B cell (primary cell): ENCODE data around the gene WDR12. TPM values are rescaled to one million over a fixed set of nuclear protein-coding genes. Genes with fewer than 3 reads are reported as not detected.
A peak's percentile ranks its signal among the peaks of the same experiment; 100 is the strongest.

Experiments used
- ATAC-seq: fragments of 200-7000 bp; cut with Tn5 transposase; one replicate; pipeline ENCODE4 v1.10.0; 2021; ENCODE audit warnings: low read depth, mild to moderate bottlenecking, moderate number of reproducible peaks, moderate library complexity
- CTCF ChIA-PET: fragments of 350-600 bp; sonication (Branson Sonifier 250); formaldehyde crosslinking; loops from one replicate; lab custom pipeline; 2021; ENCODE audit warnings: antibody characterized with exemption, inconsistent platforms; lab: Charles Lee
- POLR2A ChIA-PET: fragments of 350-600 bp; sonication (Branson Sonifier 250); formaldehyde crosslinking; loops from one replicate; lab custom pipeline; 2021; ENCODE audit warnings: antibody characterized with exemption; lab: Charles Lee
- DNase-seq: peaks from one replicate; pipeline ENCODE4 v3.0.0; 2013
- H2AFZ ChIP-seq: 2 replicates; pipeline ENCODE4 v1.6.1; 2012; ENCODE audit warnings: mild to moderate bottlenecking, low read depth, low read length; ENCODE audit not compliant: insufficient read depth, poor library complexity, severe bottlenecking
- H3K27ac ChIP-seq, 2 donors: 1 replicate in 1 of 2; 2 replicates in 1 of 2; pipeline ENCODE4 v1.5.1; 2012 to 2013; ENCODE audit warnings: low read length in 2 of 2, mild to moderate bottlenecking in 2 of 2, moderate library complexity in 1 of 2
- H3K27me3 ChIP-seq, 4 experiments: fragments of 200-600 bp in 1 of 4; sonication (generic) in 1 of 4; replicated peaks in 1 of 4; 1 replicate in 2 of 4; 2 replicates in 2 of 4; pipeline versions ENCODE4 v1.6.1 to v1.7.0; 2013 to 2016; ENCODE audit warnings: low read length in 3 of 4, mild to moderate bottlenecking in 2 of 4, mixed read lengths in 1 of 4, moderate library complexity in 1 of 4; ENCODE audit not compliant: insufficient read depth in 4 of 4, control insufficient read depth in 3 of 4; ENCODE audit errors: control extremely low read depth in 1 of 4
- H3K36me3 ChIP-seq, 2 experiments: replicated peaks in 1 of 2; 1 replicate in 1 of 2; 2 replicates in 1 of 2; pipeline versions ENCODE4 v1.6.1 to v1.7.1; 2013; ENCODE audit warnings: low read length in 1 of 2; ENCODE audit not compliant: insufficient read depth in 2 of 2, control insufficient read depth in 1 of 2; ENCODE audit errors: control extremely low read depth in 1 of 2, extremely low read depth in 1 of 2
- H3K4me1 ChIP-seq, 2 donors: fragments of 200-600 bp in 1 of 2; sonication (generic) in 1 of 2; 1 replicate in 1 of 2; 2 replicates in 1 of 2; pipeline versions ENCODE4 v1.5.1 to v1.6.1; 2013 to 2017; ENCODE audit warnings: low read length in 2 of 2; ENCODE audit not compliant: control insufficient read depth in 2 of 2, insufficient read depth in 2 of 2
- H3K4me2 ChIP-seq: replicated peaks from 2 replicates; pipeline ENCODE3; 2012; ENCODE audit warnings: mild to moderate bottlenecking, low read depth, low read length; ENCODE audit not compliant: poor library complexity, severe bottlenecking
- H3K4me3 ChIP-seq, 5 experiments: fragments of 200-600 bp in 1 of 5; sonication (generic) in 1 of 5; 1 replicate in 3 of 5; 2 replicates in 2 of 5; pipeline versions ENCODE4 v1.5.1 to v1.7.0; 2011 to 2016; ENCODE audit warnings: low read length in 4 of 5, mild to moderate bottlenecking in 4 of 5, low read depth in 2 of 5, control low read depth in 1 of 5, moderate library complexity in 1 of 5; ENCODE audit not compliant: insufficient read depth in 1 of 5; ENCODE audit errors: control extremely low read depth in 1 of 5, extremely low read depth in 1 of 5
- H3K79me2 ChIP-seq: fragments of 200-600 bp; sonication (generic); one replicate; pipeline ENCODE4 v1.6.0; 2016; ENCODE audit warnings: low read length; ENCODE audit not compliant: control insufficient read depth, insufficient read depth
- H3K9ac ChIP-seq: fragments of 200-600 bp; sonication (generic); 2 replicates; pipeline ENCODE4 v1.6.1; 2017; ENCODE audit warnings: mild to moderate bottlenecking, low read length, moderate library complexity
- H3K9me3 ChIP-seq, 3 donors: one replicate each; pipeline versions ENCODE4 v1.6.1 to v1.7.1; 2013; ENCODE audit warnings: low read length in 2 of 3; ENCODE audit not compliant: control insufficient read depth in 2 of 3, insufficient read depth in 1 of 3; ENCODE audit errors: control extremely low read depth in 1 of 3
- H4K20me1 ChIP-seq: 2 replicates; pipeline ENCODE4 v1.6.0; 2012; ENCODE audit warnings: mild to moderate bottlenecking, low read length; ENCODE audit not compliant: insufficient read depth, control insufficient read depth, poor library complexity, severe bottlenecking
- H3K27ac Mint-ChIP-seq: one replicate; pipeline ENCODE4 v1.8.0; 2021; ENCODE audit warnings: mixed read lengths
- H3K27me3 Mint-ChIP-seq: one replicate; pipeline ENCODE4 v1.8.0; 2021; ENCODE audit warnings: mixed read lengths
- H3K4me1 Mint-ChIP-seq: one replicate; pipeline ENCODE4 v1.8.0; 2021; ENCODE audit warnings: mixed read lengths
- H3K4me3 Mint-ChIP-seq: one replicate; pipeline ENCODE4 v1.8.0; 2021; ENCODE audit warnings: mixed read lengths
- H3K9me3 Mint-ChIP-seq: one replicate; pipeline ENCODE4 v1.8.0; 2022; ENCODE audit warnings: mixed read lengths; ENCODE audit not compliant: insufficient read depth
- CTCF ChIP-seq: fragments of 200-600 bp; IDR thresholded peaks from one replicate; pipeline ENCODE4 v1.8.0; 2022; ENCODE audit warnings: antibody characterized with exemption, mild to moderate bottlenecking
- EZH2 ChIP-seq: IDR thresholded peaks from 2 replicates; pipeline ENCODE4 v1.6.1; 2012; ENCODE audit warnings: borderline replicate concordance, low read depth, mild to moderate bottlenecking, moderate library complexity, low read length; ENCODE audit not compliant: insufficient read depth, poor library complexity, severe bottlenecking
- WGBS: methylation state at CpG from one replicate; pipeline ENCODE4 v1.1.5; 2013; ENCODE audit warnings: missing lambda C conversion rate; ENCODE audit not compliant: insufficient coverage; 5-methylcytosine and 5-hydroxymethylcytosine counted together
- intact Hi-C: fragments of 100-400 bp; cut with micrococcal nuclease; formaldehyde crosslinking; loops from one replicate; pipeline ENCODE4 v1.10.0; 2022
- polyA plus RNA-seq: library from polyadenylated mRNA; depleted of rRNA; stranded (reverse); fragments of >200 nt; gene quantifications from 2 replicates; pipeline ENCODE4 v1.2.3, GENCODE V29; 2012
- total RNA-seq, 2 donors: library from RNA; stranded (reverse); fragments of 120-200 nt in 1 of 2; gene quantifications; 1 replicate in 1 of 2; 2 replicates in 1 of 2; pipeline versions ENCODE4 v1.2.3 to v1.2.4, GENCODE V29; 2013 to 2022

WDR12 gene
- total and polyA plus RNA-seq, 2 donors (not counting 1 experiment from before 2014, with no cell fraction given) = 7.1 to 20.8 TPM

- no peaks in the 10 kb centered on the region for H3K9me3 ChIP-seq
- H3K4me2 ChIP-seq = peak overlapping the region; percentile 92
- POLR2A ChIA-PET = interaction anchor here (1.3 kb wide), 1 partner anchor 236 kb away, joined by 4 read pairs; the partner anchor contains the start of gene FAM117B
- TF ChIP-seq CTCF = peak; percentile 83
- TF ChIP-seq EZH2 = no peak
- no peaks in the 10 kb centered on the region for H3K27me3 ChIP-seq
- peak overlapping the region; percentile 77 for H3K9ac ChIP-seq
- H2AFZ ChIP-seq = peak overlapping the region; percentile 98
- H3K4me3 ChIP-seq = peak overlapping the region; percentile 46 to 75 (median 71)
- Mint-ChIP-seq H3K4me1 (peaks cover 6% of the 10 kb centered on the region), H3K9me3 (no peaks in the 10 kb centered on the region), H3K27ac (peak overlapping the region; percentile 86), H3K27me3 (no peaks in the 10 kb centered on the region), H3K4me3 (peak overlapping the region; percentile 96)
- H3K27ac ChIP-seq = peak overlapping the region; percentile 35 to 65
- DNase-seq = peak; percentile 75
- CTCF ChIA-PET = interaction anchor here (0.7 to 7.5 kb wide), 18 partner anchors 9 to 304 kb away, joined by 3 to 103 read pairs (median 4); partner anchors contain the start of gene WDR12
- H4K20me1 ChIP-seq = no peaks in the 10 kb centered on the region
- H3K4me1 ChIP-seq = peaks cover 0 to 4% of the 10 kb centered on the region in 2 donors
- intact Hi-C loops = loop anchor here (1.0 kb wide), 4 partner anchors 39 to 296 kb away; partner anchors contain the start of gene WDR12
- H3K36me3 ChIP-seq = no peaks in the 10 kb centered on the region
- no peaks in the 10 kb centered on the region for H3K79me2 ChIP-seq
- ATAC-seq = peak; percentile 77
- WGBS = under 1% methylated on average over 31 of the region's 37 CpGs
These were observed 40.8 kb downstream of the WDR12 start for GRCh38 chr2:202870431-202871299.

- POLR2A ChIA-PET = no interaction called here
- no peaks in the 10 kb centered on the region for H3K9me3 Mint-ChIP-seq
- no peak overlapping the region for H3K4me3 Mint-ChIP-seq
- no peaks in the 10 kb centered on the region for H3K9me3 ChIP-seq
- H3K27ac Mint-ChIP-seq = no peak overlapping the region
- DNase-seq (no peak), ATAC-seq (no peak)
- H3K9ac ChIP-seq = no peak overlapping the region
- no peak overlapping the region for H3K4me3 ChIP-seq
- no peaks in the 10 kb centered on the region for H3K4me1 Mint-ChIP-seq
- TF ChIP-seq EZH2 = no peak
- TF ChIP-seq CTCF = no peak
- WGBS = 100% methylated on average over 2 of the region's 3 CpGs
- H3K27me3 Mint-ChIP-seq = no peaks in the 10 kb centered on the region
- no peak overlapping the region for H3K4me2 ChIP-seq
- H3K36me3 ChIP-seq = no peaks in the 10 kb centered on the region
- H2AFZ ChIP-seq = no peak overlapping the region
- H3K4me1 ChIP-seq = no peaks in the 10 kb centered on the region
- no peaks in the 10 kb centered on the region for H3K27me3 ChIP-seq
- no peaks in the 10 kb centered on the region for H4K20me1 ChIP-seq
- intact Hi-C loops = no loop called here
- H3K27ac ChIP-seq = no peak overlapping the region
- CTCF ChIA-PET = interaction anchor here (1.2 kb wide), 1 partner anchor 9 kb away, joined by 3 read pairs; no protein-coding TSS in a partner anchor
- no peaks in the 10 kb centered on the region for H3K79me2 ChIP-seq
These were observed 49.5 kb downstream of the WDR12 start for GRCh38 chr2:202861987-202862386.
